GM18867 (cell line): Measurements from ENCODE around the gene OPRM1.
A peak's percentile ranks its signal among the peaks of the same experiment; 100 is the strongest.
"Not testable (repeated sequence)": the region's sequence is repeated elsewhere in the genome, so short reads cannot be mapped to it uniquely, and the experiment has no call there.

Experiments used
- ATAC-seq: cut with Tn5 transposase; IDR thresholded peaks from one replicate; pipeline ENCODE4 v1.9.1; 2021; ENCODE audit warnings: mild to moderate bottlenecking, moderate library complexity; ENCODE audit not compliant: unreplicated experiment

The OPRM1 gene

DNA sequence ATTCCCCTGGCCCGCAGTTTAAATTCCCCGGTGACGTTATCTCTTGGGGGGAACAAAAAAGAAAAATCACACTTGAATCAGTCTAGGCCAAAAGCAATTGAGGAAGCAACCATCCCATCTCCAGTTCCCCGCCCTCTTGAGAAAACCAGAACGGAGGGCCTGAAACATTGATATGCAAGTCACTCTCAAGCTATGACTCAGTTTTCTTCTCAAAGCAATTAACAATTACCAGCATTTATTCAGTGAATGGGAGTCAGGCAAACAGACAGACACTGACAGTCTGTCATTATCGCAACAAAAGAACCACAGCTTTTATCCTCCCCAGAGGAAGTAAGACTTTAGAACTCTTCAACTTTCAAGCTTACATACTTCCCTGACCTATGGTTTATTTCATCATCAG is 100.9 kb downstream of the OPRM1 start:
- no peak for ATAC-seq

- ATAC-seq = no peak
Measured at GRCh38 chr6:154140743-154141142, 101.7 kb downstream of the OPRM1 start.

- ATAC-seq = peak; percentile 84
Measured at GRCh38 chr6:154143753-154144152, 104.7 kb downstream of the OPRM1 start.

DNA sequence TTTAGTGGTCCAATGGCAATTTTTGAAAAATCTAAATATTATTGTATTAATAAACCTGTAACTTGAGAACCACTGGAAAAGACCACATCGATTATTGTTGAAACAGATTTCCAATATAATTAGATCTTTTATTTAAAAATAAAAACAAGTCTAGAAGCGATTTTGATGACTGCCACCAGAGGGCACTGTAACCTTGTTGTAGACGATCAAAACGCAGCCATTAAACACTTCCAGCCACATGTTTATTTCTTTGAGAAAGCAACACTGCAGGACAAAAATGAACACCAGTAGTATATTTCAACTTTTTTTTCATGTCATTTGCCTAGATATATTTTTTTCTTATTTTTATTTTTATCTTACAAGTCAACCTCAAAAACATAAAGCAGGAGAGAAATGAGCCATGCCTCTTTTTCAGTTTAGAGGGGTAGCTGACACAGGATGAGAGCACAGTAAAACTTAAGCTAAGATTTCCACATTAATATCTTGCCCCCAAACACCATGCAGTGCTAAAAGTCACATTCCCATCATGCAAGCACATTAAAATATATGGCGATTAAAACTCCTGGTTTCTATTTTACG is 115.4 kb downstream of the OPRM1 start:
- ATAC-seq = no peak

DNA sequence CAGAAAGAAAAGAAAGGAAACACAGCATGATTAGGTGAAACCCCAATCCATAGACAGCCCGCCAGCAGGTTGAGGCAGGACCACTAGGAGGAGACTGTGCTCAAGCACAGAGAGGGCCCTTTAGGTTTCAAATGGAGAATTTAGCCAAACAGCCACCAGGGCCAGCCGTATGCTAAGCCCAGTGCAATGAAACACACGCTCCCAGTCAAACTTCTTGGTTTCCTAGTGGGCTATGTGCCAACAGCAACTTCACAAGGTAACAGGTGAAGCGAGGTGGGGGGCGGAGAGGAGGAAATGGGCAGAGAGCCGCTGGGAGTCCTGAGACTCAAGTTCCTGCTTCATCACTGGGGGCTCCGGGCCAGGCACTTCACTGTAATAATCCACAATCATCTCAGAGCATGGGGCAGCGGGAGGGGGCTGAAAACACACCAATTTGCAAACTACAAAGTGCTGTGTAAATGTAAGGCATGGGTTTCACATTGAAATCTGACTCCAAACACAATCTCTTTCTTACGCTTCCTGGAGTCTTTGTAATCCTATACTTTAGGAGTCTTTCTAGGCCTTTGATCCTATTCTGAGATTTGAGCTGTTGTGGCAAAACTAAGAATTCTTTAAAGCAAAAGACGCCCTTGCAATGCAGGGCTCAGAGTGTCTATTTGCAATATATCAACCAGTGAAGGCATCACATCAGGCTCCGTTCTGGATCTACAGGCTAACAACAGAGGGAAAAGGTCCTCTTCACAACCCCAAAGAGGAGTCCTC is 117.3 kb downstream of the OPRM1 start:
- peak; percentile 65 for ATAC-seq

- ATAC-seq = peak; percentile 47
Measured at GRCh38 chr6:154157082-154157481, 118.0 kb downstream of the OPRM1 start.

DNA sequence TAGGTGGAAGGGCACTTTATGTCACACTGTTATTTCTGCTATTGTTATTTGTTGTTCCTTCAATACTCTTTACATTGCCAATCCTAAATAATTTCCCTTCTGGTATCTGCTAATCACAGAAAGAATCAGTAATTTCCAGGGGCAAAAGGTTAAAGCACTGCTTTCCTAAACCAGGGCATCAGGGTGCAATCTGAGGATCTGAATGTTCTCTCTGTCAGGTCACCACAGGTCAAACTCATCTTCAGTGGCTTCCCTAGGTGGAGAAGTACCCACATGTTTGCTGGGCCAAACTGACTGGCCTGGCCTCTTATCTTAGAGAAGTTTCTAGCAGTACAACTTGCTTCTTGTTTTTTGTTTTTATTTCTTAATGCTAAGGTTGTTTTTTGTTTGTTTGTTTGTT is 118.7 kb downstream of the OPRM1 start:
- ATAC-seq = no peak

DNA sequence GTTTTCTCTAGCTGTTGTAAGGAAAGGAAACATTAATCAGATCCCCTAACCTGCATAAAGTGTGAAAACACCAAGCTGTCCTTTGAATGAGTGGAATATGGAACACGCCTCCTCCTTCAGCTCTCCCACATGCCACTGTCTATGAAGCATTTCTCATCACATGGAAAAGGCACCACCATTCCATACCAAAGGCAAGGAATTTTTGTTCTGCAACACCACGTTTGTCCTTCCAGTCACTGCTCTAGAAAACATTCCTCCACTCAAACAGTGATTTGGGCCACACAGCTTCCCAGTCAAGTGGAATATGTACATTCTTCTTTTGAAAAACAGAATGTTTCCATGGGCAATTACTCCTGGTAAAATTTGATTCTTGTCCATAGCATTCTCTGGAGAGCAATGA is 120.1 kb downstream of the OPRM1 start:
- no peak for ATAC-seq

- ATAC-seq = peak; percentile 61
Measured at GRCh38 chr6:154161689-154162088, 122.6 kb downstream of the OPRM1 start.

GRCh38 chr6:154164397-154164796 is 125.4 kb downstream of the OPRM1 start:
- no peak for ATAC-seq

- ATAC-seq = no peak
Measured at GRCh38 chr6:154165478-154165877, 126.4 kb downstream of the OPRM1 start.

DNA sequence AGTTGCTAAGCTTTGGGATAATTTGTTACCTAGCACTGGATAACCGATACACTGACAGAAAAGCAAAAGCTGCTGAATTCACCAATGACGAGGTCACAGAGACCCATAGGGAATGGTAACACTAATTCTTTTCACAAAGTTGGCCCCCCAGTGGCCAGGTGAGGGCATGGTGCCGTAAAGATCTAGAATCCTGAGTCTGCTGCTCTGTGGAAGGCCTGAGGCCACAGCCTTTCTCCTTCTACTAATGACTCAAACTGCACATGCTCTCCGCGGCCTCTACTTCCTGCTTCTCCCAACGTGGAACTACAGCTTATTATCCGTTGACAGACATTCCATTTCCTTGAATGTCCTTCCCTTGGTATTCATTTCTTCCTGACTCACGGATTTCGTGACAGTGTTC is 127.1 kb downstream of the OPRM1 start:
- ATAC-seq = no peak

GRCh38 chr6:154167126-154167525 is 128.1 kb downstream of the OPRM1 start:
- no peak for ATAC-seq

GRCh38 chr6:154169193-154169847 is 130.3 kb downstream of the OPRM1 start:
- ATAC-seq = no peak

DNA sequence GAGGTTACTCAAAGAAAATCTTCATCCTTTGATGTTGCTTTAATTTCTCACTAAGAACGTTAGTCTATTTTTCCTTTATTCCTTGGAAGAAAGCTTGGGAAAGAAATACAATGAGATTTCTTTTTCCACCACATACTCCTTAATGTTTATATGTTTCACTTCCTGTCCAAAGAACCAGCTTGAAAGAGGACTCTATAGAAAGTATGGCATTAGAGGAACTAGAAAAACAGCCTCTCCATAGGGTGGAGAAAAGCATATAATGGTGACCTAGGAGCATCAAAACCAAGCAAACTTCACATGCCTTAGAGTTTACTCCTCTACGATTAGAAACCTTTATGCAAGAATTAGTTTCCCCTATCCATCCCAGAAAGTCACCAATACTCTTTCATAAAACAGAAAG is 131.1 kb downstream of the OPRM1 start:
- no peak for ATAC-seq

GRCh38 chr6:154172393-154172792 is 133.4 kb downstream of the OPRM1 start:
- not testable (repeated sequence) for ATAC-seq

DNA sequence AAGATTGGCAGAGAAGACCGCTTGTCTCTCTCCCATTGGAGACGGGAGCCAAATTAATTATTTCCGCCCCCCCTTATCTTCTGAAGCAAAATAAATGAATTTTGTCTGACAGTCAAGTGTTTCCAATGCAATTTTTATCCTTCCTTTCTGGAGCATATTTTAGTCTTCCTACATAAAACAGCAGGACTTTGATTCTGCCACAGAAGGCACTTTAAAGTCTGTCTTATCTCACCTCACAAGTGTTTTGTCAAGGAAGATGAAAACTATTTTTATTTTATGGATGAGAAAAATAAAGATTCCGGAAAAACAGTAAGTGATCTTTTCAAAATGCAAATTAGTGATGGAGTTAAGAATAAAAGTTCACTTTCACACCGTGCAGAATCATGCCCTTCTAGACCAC is 140.4 kb downstream of the OPRM1 start:
- ATAC-seq = no peak

GRCh38 chr6:154187203-154187602 is 148.2 kb downstream of the OPRM1 start:
- ATAC-seq = no peak

DNA sequence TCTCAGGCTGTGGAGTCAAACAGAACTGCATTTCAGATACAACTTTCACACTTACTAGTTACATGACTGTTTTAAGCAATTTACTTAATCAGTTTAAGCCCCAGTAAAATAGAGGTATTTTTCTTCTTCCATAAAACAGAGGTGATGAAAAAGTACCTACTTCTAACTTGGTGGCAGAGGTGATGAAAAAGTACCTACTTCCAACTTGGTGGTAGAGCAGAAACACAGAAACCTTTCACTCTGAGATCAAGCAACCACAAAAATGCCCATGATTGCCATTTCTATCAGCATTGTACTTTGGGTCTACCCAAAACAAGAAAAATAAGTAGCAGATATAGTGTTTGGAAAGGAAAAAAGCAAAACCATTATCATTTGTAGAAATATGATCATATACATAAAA is 148.7 kb downstream of the OPRM1 start:
- ATAC-seq = no peak

DNA sequence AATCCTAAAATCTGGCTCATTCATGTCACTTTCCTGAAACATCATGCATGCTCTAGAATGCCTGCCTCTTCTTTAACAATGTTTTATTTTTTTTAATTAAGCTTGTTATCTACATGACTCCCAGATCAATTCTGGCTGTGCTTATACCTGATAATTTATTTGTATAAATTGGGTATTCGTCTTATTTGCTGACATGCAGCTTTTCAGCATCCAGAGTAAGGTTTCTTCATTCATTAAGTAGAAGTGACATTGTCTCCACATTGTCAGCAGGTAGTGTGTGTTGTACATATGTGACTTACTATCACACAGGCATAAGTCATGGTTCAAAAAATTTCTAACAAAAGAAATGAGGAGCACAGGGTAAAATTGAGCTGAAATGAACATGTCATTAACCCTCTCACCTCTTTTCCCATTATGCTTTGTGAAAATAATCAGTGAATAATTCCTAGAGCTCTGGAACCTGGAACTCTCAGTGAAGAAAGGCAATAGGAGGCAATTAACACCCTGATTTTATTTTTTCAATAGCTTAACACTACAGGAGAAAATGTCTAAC is 157.4 kb downstream of the OPRM1 start:
- ATAC-seq = no peak

DNA sequence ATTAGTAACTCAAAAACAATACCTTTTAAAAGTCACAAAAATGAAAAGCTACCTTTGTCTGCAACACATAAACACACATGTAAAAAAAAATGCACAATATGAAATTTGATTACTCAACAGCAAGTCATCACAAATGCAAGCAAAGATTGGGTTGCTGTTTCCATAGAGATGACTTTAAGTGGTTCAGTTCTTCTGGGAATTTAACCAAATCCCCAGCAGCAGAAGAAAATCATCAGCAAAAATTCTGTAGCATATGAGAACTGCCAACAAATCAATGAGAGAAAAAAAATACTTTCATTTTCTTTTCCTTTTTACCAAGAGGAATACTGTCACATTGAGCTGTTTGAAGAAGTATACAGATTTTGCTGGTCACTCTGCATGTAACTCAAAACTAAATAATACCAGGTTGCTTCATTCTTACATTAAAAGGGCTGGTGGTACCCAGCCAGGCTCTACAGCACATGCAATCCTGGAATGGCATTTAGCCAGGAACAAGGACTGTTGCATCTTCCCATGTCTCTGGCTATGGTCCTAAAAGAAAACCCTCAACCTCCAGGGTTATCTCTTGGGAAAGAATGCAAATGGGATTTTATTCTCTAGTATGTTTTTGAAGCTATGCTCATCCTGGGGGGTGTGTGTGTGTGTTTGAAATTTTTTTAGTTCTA is 158.3 kb downstream of the OPRM1 start:
- ATAC-seq = no peak
